H1 (cell line): ENCODE data around the gene CNOT3. TPM values are rescaled to one million over a fixed set of nuclear protein-coding genes. Genes with fewer than 3 reads are reported as not detected.

Experiments
- ASH2L ChIP-seq: fragments of 200-600, 300-600 bp; sonication (generic); IDR thresholded peaks from one replicate; pipeline ENCODE4 v1.7.1; 2017; ENCODE audit warnings: low read length
- ATF2 ChIP-seq: IDR thresholded peaks from 2 replicates; pipeline ENCODE4 v1.6.1; 2012; ENCODE audit warnings: low read length, inconsistent platforms
- CHD1 ChIP-seq: IDR thresholded peaks from 2 replicates; pipeline ENCODE4 v1.6.1; 2012; ENCODE audit warnings: low read depth, low read length, improper control_type of control experiment
- CREB1 ChIP-seq: IDR thresholded peaks from 2 replicates; pipeline ENCODE4 v1.6.1; 2012; ENCODE audit warnings: inconsistent platforms
- HDAC2 ChIP-seq, 2 experiments: fragments of 300-600 bp in 1 of 2; sonication (generic) in 1 of 2; IDR thresholded peaks; 2 replicates each; pipeline ENCODE4 v1.6.1; 2011 to 2012; ENCODE audit warnings: low read depth in 2 of 2, low read length in 2 of 2, mild to moderate bottlenecking in 2 of 2, moderate library complexity in 2 of 2, borderline replicate concordance in 1 of 2, inconsistent platforms in 1 of 2
- JUND ChIP-seq: IDR thresholded peaks from 2 replicates; pipeline ENCODE4 v1.6.1; 2011; ENCODE audit warnings: mild to moderate bottlenecking, improper control_type of control experiment, low read length
- KDM1A ChIP-seq: fragments of 200-600, 300-600 bp; sonication (generic); IDR thresholded peaks from 2 replicates; pipeline ENCODE4 v1.7.1; 2016; ENCODE audit warnings: mild to moderate bottlenecking, low read length, borderline replicate concordance
- KDM5A ChIP-seq: fragments of 200-600 bp; IDR thresholded peaks from 2 replicates; pipeline ENCODE4 v1.7.1; 2012; ENCODE audit warnings: mild to moderate bottlenecking, low read length, inconsistent platforms, mixed read lengths
- MAFK ChIP-seq: IDR thresholded peaks from 2 replicates; pipeline ENCODE4 v1.6.1; 2012; ENCODE audit warnings: low read depth, mild to moderate bottlenecking, improper control_type of control experiment, low read length
- MAX ChIP-seq: IDR thresholded peaks from 2 replicates; pipeline ENCODE4 v1.6.1; 2012; ENCODE audit warnings: inconsistent platforms
- NANOG ChIP-seq: IDR thresholded peaks from 2 replicates; pipeline ENCODE4 v1.6.1; 2011; ENCODE audit warnings: low read length, low read depth, mild to moderate bottlenecking, inconsistent platforms; ENCODE audit not compliant: insufficient read depth, poor library complexity, severe bottlenecking
- NRF1 ChIP-seq: IDR thresholded peaks from 2 replicates; pipeline ENCODE4 v1.6.1; 2011; ENCODE audit warnings: mild to moderate bottlenecking, low read depth, low read length, improper control_type of control experiment
- PHF8 ChIP-seq: fragments of 200-600 bp; sonication (generic); conservative IDR thresholded peaks from 2 replicates; pipeline ENCODE4 v1.7.1; 2012; ENCODE audit warnings: low read depth, mild to moderate bottlenecking, inconsistent platforms, low read length, moderate library complexity
- POLR2A ChIP-seq, 2 experiments: IDR thresholded peaks; 1 replicate in 1 of 2; 2 replicates in 1 of 2; pipeline ENCODE4 v1.6.1; 2011; ENCODE audit warnings: low read depth in 2 of 2, low read length in 2 of 2, mild to moderate bottlenecking in 2 of 2; ENCODE audit errors: control extremely low read depth in 1 of 2
- POLR2AphosphoS5 ChIP-seq: IDR thresholded peaks from 2 replicates; pipeline ENCODE4 v1.6.1; 2011; ENCODE audit warnings: low read depth, low read length
- RAD21 ChIP-seq, 2 experiments: IDR thresholded peaks in 1 of 2; conservative IDR thresholded peaks in 1 of 2; 2 replicates each; pipeline ENCODE4 v1.6.1; 2011; ENCODE audit warnings: low read depth in 2 of 2, low read length in 2 of 2, improper control_type of control experiment in 1 of 2, inconsistent platforms in 1 of 2, mild to moderate bottlenecking in 1 of 2, moderate library complexity in 1 of 2
- RBBP5 ChIP-seq: IDR thresholded peaks from 2 replicates; pipeline ENCODE4 v1.7.1; 2012; ENCODE audit warnings: low read depth, mild to moderate bottlenecking, inconsistent platforms, low read length, moderate library complexity, borderline replicate concordance
- RNF2 ChIP-seq: fragments of 200-900, 300-1000 bp; sonication (generic); IDR thresholded peaks from 2 replicates; pipeline ENCODE4 v1.7.1; 2016; ENCODE audit warnings: borderline replicate concordance, low read depth, mild to moderate bottlenecking, antibody characterized with exemption, low read length; ENCODE audit not compliant: poor library complexity, severe bottlenecking; ENCODE audit errors: missing control alignments
- RXRA ChIP-seq: IDR thresholded peaks from 2 replicates; pipeline ENCODE4 v1.6.1; 2011; ENCODE audit warnings: low read depth, mild to moderate bottlenecking, low read length, moderate library complexity; ENCODE audit not compliant: insufficient read depth
- SP2 ChIP-seq: IDR thresholded peaks from 2 replicates; pipeline ENCODE4 v1.6.1; 2012; ENCODE audit warnings: mild to moderate bottlenecking, low read length, inconsistent platforms
- TAF7 ChIP-seq: optimal IDR thresholded peaks from 2 replicates; pipeline ENCODE3; 2011; ENCODE audit warnings: low read depth, mild to moderate bottlenecking, inconsistent platforms, low read length, moderate library complexity, borderline replicate concordance
- TCF12 ChIP-seq: IDR thresholded peaks from 2 replicates; pipeline ENCODE4 v1.6.1; 2011; ENCODE audit warnings: low read depth, mild to moderate bottlenecking, low read length
- polyA plus RNA-seq, 7 experiments: library from polyadenylated mRNA; depleted of rRNA in 3 of 7; stranded (reverse) in 5 of 7; unstranded in 2 of 7; fragments of >200 nt in 5 of 7; fragments of 200-250 nt in 2 of 7; gene quantifications; 1 replicate in 5 of 7; 2 replicates in 1 of 7; 4 replicates in 1 of 7; pipeline versions ENCODE4 v1.2.1 to v1.2.3, GENCODE V29; 2011 to 2013; ENCODE audit warnings: missing spikeins in 2 of 7, mixed read lengths in 2 of 7
- total RNA-seq: library from RNA; stranded (reverse); fragmentation: NEBNext Ultra II Directional; extraction: Animal tissue kit (Norgen Biotek cat#: 25700); gene quantifications from 2 replicates; pipeline ENCODE4 v1.2.1, GENCODE V29; 2021

CNOT3 gene
- total and polyA plus RNA-seq, 2 of the 8 experiments (the other 6 are each of a cell fraction or from before 2014, with no cell fraction given) = 21.2 to 86.4 TPM

GRCh38 chr19:54159352-54160181 lies 22.0 kb downstream of the CNOT3 start, which contains the start of gene LENG1 (continued):
- TF ChIP-seq JUND = no peak
- no peak for TF ChIP-seq ATF2
- no peak for TF ChIP-seq CHD1
- TF ChIP-seq MAX = peak; percentile 13; the same call in 1 of the 2 replicates
- TF ChIP-seq HDAC2 (IDR thresholded peaks at IDR 0.05; ENCODE audit: borderline replicate concordance in 1 of 2, low read depth in 2 of 2, low read length in 2 of 2) = peak in 1 of 2 experiments; percentile 86; a peak in 2 of 4 replicates
- TF ChIP-seq SP2 = peak; percentile 85
- no peak for TF ChIP-seq RXRA
- TF ChIP-seq TAF7 = no peak
- TF ChIP-seq RAD21 (IDR thresholded peaks at IDR 0.05 in 1 of 2, conservative IDR thresholded peaks at IDR 0.05 in 1 of 2; ENCODE audit: low read depth in 2 of 2, low read length in 2 of 2) = no peak
- no peak for TF ChIP-seq MAFK
- peak; percentile 40 for TF ChIP-seq KDM5A
- TF ChIP-seq RBBP5 = peak; percentile 42
- TF ChIP-seq NRF1 = peak; percentile 62
- TF ChIP-seq KDM1A = no peak
- peak; percentile 74 to 76; a peak in 2 of 3 replicates for TF ChIP-seq POLR2A (IDR thresholded peaks at IDR 0.05; ENCODE audit: control extremely low read depth in 1 of 2, low read depth in 2 of 2, low read length in 2 of 2)
- peak; percentile 30 for TF ChIP-seq POLR2AphosphoS5
- TF ChIP-seq PHF8 = peak; percentile 82
- TF ChIP-seq ASH2L = peak; percentile 41
- TF ChIP-seq RNF2 = no peak
- TF ChIP-seq TCF12 = no peak
- peak; percentile 71 for TF ChIP-seq CREB1
- TF ChIP-seq NANOG = no peak
